NCI-H2171 treated with DMSO at 0.1 percent for 48 hours (cell line): ENCODE measurements around the gene ASMTL.
"Not testable (repeated sequence)": the region's sequence is repeated elsewhere in the genome, so short reads cannot be mapped to it uniquely, and the experiment has no call there.

Experiments used
- DNase-seq: peaks from one replicate; lab custom pipeline; 2025; lab: John Stamatoyannopoulos, UW

Gene ASMTL

GRCh38 chrX:1453951-1454785, 1.5 kb upstream of the ASMTL start:
- DNase-seq, result no peak

- DNase-seq, result no peak
Measured at GRCh38 chrX:1453395-1453783, 680 bp upstream of the ASMTL start.

GRCh38 chrX:1451661-1452515, 821 bp downstream of the ASMTL start:
- no peak for DNase-seq

- no peak for DNase-seq
Measured at GRCh38 chrX:1451251-1451660, 1.5 kb downstream of the ASMTL start.

GRCh38 chrX:1450361-1451161, 2.1 kb downstream of the ASMTL start:
- no peak for DNase-seq

- no peak for DNase-seq
Measured at GRCh38 chrX:1449823-1450149, 2.9 kb downstream of the ASMTL start.

- DNase-seq, result no peak
Measured at GRCh38 chrX:1449036-1449822, 3.5 kb downstream of the ASMTL start.

- DNase-seq, result not testable (repeated sequence)
Measured at GRCh38 chrX:1448573-1449001, 4.1 kb downstream of the ASMTL start.

GRCh38 chrX:1447969-1448572, 4.6 kb downstream of the ASMTL start:
- DNase-seq, result not testable (repeated sequence)

- not testable (repeated sequence) for DNase-seq
Measured at GRCh38 chrX:1446984-1447968, 5.4 kb downstream of the ASMTL start.

GRCh38 chrX:1444561-1445500, 7.9 kb downstream of the ASMTL start:
- no peak for DNase-seq

- DNase-seq, result no peak
Measured at GRCh38 chrX:1443496-1444075, 9.1 kb downstream of the ASMTL start.

GRCh38 chrX:1442724-1443367, 9.9 kb downstream of the ASMTL start:
- DNase-seq, result no peak

- DNase-seq, result no peak
Measured at GRCh38 chrX:1442016-1442665, 10.6 kb downstream of the ASMTL start.

- no peak for DNase-seq
Measured at GRCh38 chrX:1440506-1440905, 12.2 kb downstream of the ASMTL start.

GRCh38 chrX:1435241-1435895, 17.3 kb downstream of the ASMTL start:
- no peak for DNase-seq

- no peak for DNase-seq
Measured at GRCh38 chrX:1434871-1435240, 17.9 kb downstream of the ASMTL start.
